Common myeloid progenitor, CD34-positive (primary cell): Measurements from ENCODE around the gene CLCN6.

Source experiments
- CTCF ChIA-PET: fragments of 350-600 bp; sonication (Branson Sonifier 250); formaldehyde crosslinking; loops from one replicate; lab custom pipeline; 2021; ENCODE audit warnings: antibody characterized with exemption; lab: Charles Lee
- POLR2A ChIA-PET: fragments of 350-600 bp; sonication (Branson Sonifier 250); formaldehyde crosslinking; loops from one replicate; lab custom pipeline; 2021; ENCODE audit warnings: antibody characterized with exemption; lab: Charles Lee
- DNase-seq, 3 donors: peaks; one replicate each; pipeline versions ENCODE4 v3.0.0 to v3.0.0-alpha.2; 2013
- H3K27ac ChIP-seq, 2 experiments: 1 replicate in 1 of 2; 2 replicates in 1 of 2; pipeline ENCODE4 v1.7.0; 2013; ENCODE audit warnings: inconsistent platforms in 2 of 2, low read length in 2 of 2, mild to moderate bottlenecking in 2 of 2, low read depth in 1 of 2, moderate library complexity in 1 of 2; ENCODE audit not compliant: severe bottlenecking in 2 of 2, insufficient read depth in 1 of 2, poor library complexity in 1 of 2
- H3K27me3 ChIP-seq, 5 experiments: replicated peaks in 2 of 5; 1 replicate in 3 of 5; 2 replicates in 2 of 5; pipeline versions ENCODE4 v1.6.1 to v1.7.0; 2013; ENCODE audit warnings: low read length in 4 of 5, mild to moderate bottlenecking in 2 of 5, moderate library complexity in 2 of 5, inconsistent platforms in 1 of 5; ENCODE audit not compliant: insufficient read depth in 5 of 5, control insufficient read depth in 4 of 5
- H3K36me3 ChIP-seq, 4 experiments: 1 replicate in 2 of 4; 2 replicates in 2 of 4; pipeline versions ENCODE4 v1.6.1 to v1.7.0; 2013; ENCODE audit warnings: low read length in 3 of 4, control low read depth in 1 of 4, mild to moderate bottlenecking in 1 of 4; ENCODE audit not compliant: control insufficient read depth in 4 of 4, insufficient read depth in 4 of 4
- H3K4me1 ChIP-seq, 4 experiments: 1 replicate in 3 of 4; 2 replicates in 1 of 4; pipeline versions ENCODE4 v1.6.1 to v1.7.1; 2013; ENCODE audit warnings: low read length in 3 of 4, mild to moderate bottlenecking in 3 of 4, control low read depth in 1 of 4, inconsistent platforms in 1 of 4, moderate library complexity in 1 of 4; ENCODE audit not compliant: control insufficient read depth in 4 of 4, insufficient read depth in 4 of 4; ENCODE audit errors: control extremely low read depth in 1 of 4
- H3K4me3 ChIP-seq, 7 experiments: 1 replicate in 4 of 7; 2 replicates in 3 of 7; pipeline versions ENCODE4 v1.5.1 to v1.7.0; 2013; ENCODE audit warnings: mild to moderate bottlenecking in 7 of 7, low read length in 6 of 7, moderate library complexity in 6 of 7, inconsistent platforms in 2 of 7, low read depth in 2 of 7, control low read depth in 1 of 7; ENCODE audit not compliant: insufficient read depth in 4 of 7, control insufficient read depth in 1 of 7; ENCODE audit errors: extremely low read depth in 1 of 7
- H3K9me3 ChIP-seq, 5 experiments: 1 replicate in 4 of 5; 2 replicates in 1 of 5; pipeline versions ENCODE4 v1.6.1 to v1.7.1; 2013; ENCODE audit warnings: low read length in 4 of 5, mild to moderate bottlenecking in 2 of 5, inconsistent platforms in 1 of 5, low read depth in 1 of 5, moderate library complexity in 1 of 5; ENCODE audit not compliant: control insufficient read depth in 4 of 5, insufficient read depth in 2 of 5; ENCODE audit errors: control extremely low read depth in 1 of 5
- WGBS: methylation state at CpG from one replicate; pipeline ENCODE4 v1.1.5; 2013; ENCODE audit not compliant: insufficient coverage; 5-methylcytosine and 5-hydroxymethylcytosine counted together

The CLCN6 gene

DNA sequence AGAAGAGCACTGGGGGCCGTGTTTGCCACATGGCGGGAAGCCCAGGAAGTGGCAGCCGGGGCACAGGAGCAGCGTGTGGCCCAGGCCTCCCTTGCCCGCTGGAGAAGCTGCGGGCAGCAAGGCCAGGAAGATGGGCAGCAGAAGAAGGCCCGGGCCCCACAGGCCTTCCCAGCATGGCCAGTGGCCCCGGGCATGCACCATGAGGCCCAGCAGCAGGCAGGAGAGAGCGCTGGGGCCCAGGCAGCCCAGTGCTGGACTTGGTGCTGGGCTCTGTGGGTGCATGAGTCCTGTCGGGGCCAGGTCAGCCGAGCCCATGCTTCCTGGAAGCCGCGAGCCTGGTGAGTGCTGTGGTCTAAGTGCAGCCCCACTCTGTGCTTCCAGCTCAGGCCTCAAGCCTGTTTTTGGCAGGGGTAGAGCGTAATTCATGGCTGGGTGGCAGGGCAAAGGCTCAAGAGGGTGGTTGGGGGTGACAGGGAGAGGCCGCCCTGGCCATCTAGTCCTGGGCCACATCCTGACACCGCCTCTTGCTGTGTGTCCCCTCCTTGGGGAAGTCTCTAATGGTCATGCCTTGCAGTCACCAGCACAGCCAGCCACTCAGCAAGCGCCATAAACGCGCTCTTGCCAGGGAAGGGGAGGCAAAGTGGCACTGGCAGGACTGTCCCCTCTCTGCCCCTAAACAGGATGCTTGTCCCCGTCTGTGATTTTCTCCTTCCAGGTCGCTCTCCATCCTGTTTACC is 21.6 kb upstream of the CLCN6 start:
- peak overlapping the region in 3 of 7 experiments; percentile 61 to 68 (median 66) for H3K4me3 ChIP-seq
- POLR2A ChIA-PET = no interaction called here

DNA sequence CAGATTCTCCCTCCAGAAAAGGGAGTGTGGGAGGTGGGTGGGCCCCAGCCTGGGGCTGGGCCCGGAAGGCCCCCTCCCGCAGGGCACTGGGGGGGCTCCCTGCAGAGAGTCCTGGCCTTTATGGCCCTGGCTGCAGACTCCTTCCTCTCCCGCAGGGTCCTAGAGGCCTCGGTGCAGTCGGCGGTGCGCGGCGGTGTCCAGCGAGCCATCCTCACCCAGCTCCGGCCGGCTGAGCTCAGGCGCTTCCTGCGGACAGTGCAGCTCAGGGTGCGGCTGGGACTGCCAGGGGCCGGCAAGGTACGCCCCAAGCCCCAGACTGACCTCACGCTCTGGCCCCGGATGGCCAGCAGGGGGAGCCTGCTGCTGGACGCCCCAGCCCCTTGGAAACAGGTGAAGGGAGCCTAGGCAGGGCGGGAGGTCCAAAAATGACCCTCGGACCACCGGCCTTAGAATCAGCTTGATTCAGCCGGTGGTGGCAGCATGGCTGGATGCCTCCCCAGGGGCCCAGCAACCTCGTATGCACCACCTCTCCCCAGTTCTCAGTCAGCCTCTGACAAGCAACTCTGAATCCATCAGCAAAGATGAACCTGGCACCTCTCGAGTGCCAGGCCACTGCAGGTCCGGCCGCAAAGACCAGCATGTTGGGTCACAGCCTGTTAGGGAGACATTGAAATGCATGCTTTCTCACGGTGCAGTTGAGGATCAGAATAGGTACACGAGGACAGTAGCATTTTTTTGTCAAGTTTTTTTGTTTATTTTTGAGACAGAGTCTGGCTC is 20.8 kb upstream of the CLCN6 start:
- Histone ChIP-seq H3K36me3 (peaks cover 0 to 14% (median 9%) of the 10 kb centered on the region in 4 experiments), H3K4me3 (peak overlapping the region in 5 of 7 experiments; percentile 13 to 68 (median 61)), H3K27ac (no peak overlapping the region), H3K9me3 (no peaks in the 10 kb centered on the region), H3K4me1 (peaks cover 0 to 10% (median 8%) of the 10 kb centered on the region in 4 experiments), H3K27me3 (no peaks in the 10 kb centered on the region)
- DNase-seq = peak in 2 of 3 donors; percentile 18 to 28
- WGBS = 12% methylated on average over 28 of the region's 30 CpGs
- CTCF ChIA-PET = interaction anchor here (1.1 to 3.1 kb wide), 7 partner anchors 9 to 45 kb away, joined by 3 to 24 read pairs (median 4); no protein-coding TSS in a partner anchor
- POLR2A ChIA-PET = no interaction called here

More for the DNA sequence above, 21.6 kb upstream of the CLCN6 start:
- DNase-seq = no peak
- H3K36me3 ChIP-seq = peaks cover 0 to 9% (median 3%) of the 10 kb centered on the region in 4 experiments
- H3K27me3 ChIP-seq = no peaks in the 10 kb centered on the region
- CTCF ChIA-PET = interaction anchor here (0.9 to 3.1 kb wide), 7 partner anchors 9 to 44 kb away, joined by 3 to 24 read pairs (median 4); no protein-coding TSS in a partner anchor
- H3K9me3 ChIP-seq = no peaks in the 10 kb centered on the region
- 80% methylated on average over 19 of the region's 21 CpGs for WGBS
- H3K27ac ChIP-seq = no peak overlapping the region
- peaks cover 0 to 10% (median 8%) of the 10 kb centered on the region in 4 experiments for H3K4me1 ChIP-seq

DNA sequence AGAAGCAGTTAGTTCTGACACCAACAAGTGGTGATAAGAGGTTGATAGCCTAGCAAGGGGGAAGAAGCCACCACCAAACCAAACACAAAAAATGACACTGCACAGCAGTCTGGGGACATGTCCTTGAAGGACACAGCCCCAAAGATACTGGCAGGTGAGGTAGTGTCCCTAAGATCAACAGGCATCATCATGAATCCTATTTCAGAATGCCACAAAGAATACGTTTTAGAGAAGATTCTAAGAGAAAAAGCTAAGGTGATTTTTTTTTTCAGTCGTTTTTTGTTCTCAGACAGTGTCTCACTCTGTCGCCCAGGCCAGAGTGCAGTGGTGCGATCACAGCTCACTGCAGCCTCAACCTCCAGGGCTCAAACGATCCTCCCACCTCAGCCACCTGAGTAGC is 19.8 kb upstream of the CLCN6 start:
- H3K4me1 ChIP-seq = peaks cover 0 to 10% (median 8%) of the 10 kb centered on the region in 4 experiments
- no peaks in the 10 kb centered on the region for H3K27me3 ChIP-seq
- no peaks in the 10 kb centered on the region for H3K9me3 ChIP-seq
- no peak overlapping the region for H3K4me3 ChIP-seq
- POLR2A ChIA-PET = interaction anchor here (0.6 kb wide), 1 partner anchor 123 kb away, joined by 3 read pairs; no protein-coding TSS in a partner anchor
- peaks cover 2 to 24% (median 17%) of the 10 kb centered on the region in 4 experiments for H3K36me3 ChIP-seq
- 69% methylated on average over 4 of the region's 5 CpGs for WGBS
- H3K27ac ChIP-seq = no peak overlapping the region
- DNase-seq = no peak
- CTCF ChIA-PET = interaction anchor here (1.2 to 3.1 kb wide), 2 partner anchors 11 to 18 kb away, joined by 3 to 24 read pairs; no protein-coding TSS in a partner anchor

DNA sequence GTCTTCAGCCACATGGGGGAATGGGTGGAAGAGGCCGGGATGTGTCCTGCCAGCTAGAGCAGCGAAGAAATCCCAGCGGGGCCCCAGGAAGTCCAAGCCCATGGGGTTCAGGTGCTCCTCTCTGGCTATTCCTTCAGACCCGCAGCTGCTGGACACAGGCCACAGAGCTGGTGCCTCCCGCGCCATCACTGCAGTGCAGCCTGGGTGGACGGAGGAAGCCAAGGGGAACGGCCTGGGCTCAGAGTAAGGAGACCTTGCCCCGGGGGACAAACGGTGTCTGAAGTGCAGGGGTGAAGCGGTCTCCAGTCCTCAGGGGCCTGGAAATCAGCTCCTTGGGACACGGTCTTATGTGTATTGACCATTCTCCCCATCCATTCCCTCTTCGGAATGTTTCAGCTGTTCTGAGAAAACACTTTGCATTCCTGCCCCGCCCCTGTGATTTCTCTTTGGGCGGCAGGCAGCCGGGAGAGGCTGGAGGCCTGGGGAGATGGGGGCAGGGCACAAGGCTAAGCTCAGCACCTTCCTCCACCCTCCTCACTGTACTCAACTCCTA is 18.7 kb upstream of the CLCN6 start:
- CTCF ChIA-PET = interaction anchor here (0.6 to 3.1 kb wide), 5 partner anchors 10 to 456 kb away, joined by 3 to 24 read pairs (median 6); no protein-coding TSS in a partner anchor
- H3K36me3 ChIP-seq = peaks cover 2 to 35% (median 26%) of the 10 kb centered on the region in 4 experiments
- DNase-seq = no peak
- WGBS = 89% methylated on average over 11 of the region's 16 CpGs
- POLR2A ChIA-PET = interaction anchor here (1.1 to 2.7 kb wide), 3 partner anchors 10 to 121 kb away, joined by 3 to 8 read pairs (median 5); partner anchors contain the start of genes CLCN6 and MTHFR
- H3K4me3 ChIP-seq = no peak overlapping the region
- H3K27ac ChIP-seq = no peak overlapping the region
- no peaks in the 10 kb centered on the region for H3K27me3 ChIP-seq
- H3K9me3 ChIP-seq = no peaks in the 10 kb centered on the region
- peaks cover 0 to 10% (median 8%) of the 10 kb centered on the region in 4 experiments for H3K4me1 ChIP-seq

DNA sequence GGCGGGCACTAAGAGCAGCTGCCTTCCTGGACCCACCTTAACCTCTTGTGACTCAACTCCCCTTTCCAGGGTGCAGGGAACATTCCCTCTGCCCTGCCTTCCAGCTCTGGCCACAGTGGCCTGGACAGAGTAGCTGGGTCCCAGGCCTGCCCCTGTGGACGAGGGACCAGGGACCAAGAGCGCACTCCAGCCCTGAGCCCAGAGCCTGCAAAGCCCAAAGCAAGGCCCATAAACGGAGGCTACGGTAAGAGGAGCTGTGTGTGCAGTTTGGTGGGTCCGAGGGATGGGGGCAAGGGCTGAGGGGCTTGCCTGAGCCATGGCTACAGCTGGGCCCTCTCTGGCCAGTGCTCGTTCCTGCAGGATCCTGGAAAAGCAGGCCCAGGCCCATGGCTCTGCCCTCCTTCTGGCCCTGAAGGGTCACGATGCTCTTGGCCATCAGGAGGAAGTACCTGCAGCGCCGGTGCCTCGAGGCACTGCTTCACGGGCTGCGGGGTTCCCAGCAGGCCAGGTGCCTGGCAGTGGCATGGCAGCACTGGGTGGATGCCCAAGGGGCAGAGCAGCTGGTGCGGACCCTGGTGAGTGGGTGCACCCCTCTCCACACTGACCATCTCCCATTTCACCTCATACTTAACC is 18.1 kb upstream of the CLCN6 start:
- Histone ChIP-seq H3K27ac (no peak overlapping the region), H3K9me3 (no peaks in the 10 kb centered on the region), H3K4me3 (no peak overlapping the region), H3K36me3 (peaks cover 2 to 41% (median 30%) of the 10 kb centered on the region in 4 experiments), H3K4me1 (peaks cover 0 to 10% (median 8%) of the 10 kb centered on the region in 4 experiments), H3K27me3 (no peaks in the 10 kb centered on the region)
- CTCF ChIA-PET = interaction anchor here (0.6 to 3.1 kb wide), 4 partner anchors 9 to 160 kb away, joined by 3 to 24 read pairs (median 6); no protein-coding TSS in a partner anchor
- 91% methylated on average over 9 of the region's 14 CpGs for WGBS
- no peak for DNase-seq
- POLR2A ChIA-PET = interaction anchor here (1.1 to 2.7 kb wide), 3 partner anchors 10 to 120 kb away, joined by 3 to 8 read pairs (median 5); partner anchors contain the start of genes CLCN6 and MTHFR

DNA sequence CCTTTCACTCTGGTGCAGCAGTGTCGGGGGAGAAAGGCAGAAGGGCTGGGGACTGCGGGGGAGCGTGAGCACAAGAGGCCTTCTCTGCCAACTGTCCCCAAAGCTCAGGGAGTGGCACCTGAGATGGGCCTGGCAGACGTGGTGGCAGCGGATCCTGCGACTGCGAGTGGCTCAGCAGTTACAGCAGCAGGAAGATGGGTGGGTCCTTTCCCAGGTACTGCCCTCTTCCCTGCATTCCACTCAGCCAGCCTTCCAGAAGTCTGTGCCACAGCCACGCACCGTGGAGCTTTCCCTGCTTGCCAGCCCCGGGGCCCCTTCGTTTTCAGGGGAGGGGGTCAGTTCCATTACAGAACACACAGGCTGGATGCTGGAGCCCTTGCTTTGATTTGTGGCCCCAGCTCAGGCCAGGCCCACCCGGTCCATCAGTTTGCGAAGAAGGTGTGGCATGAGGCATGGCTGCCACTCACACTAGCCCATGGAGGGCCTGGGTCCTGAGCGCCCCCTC is 17.4 kb upstream of the CLCN6 start:
- Histone ChIP-seq H3K36me3 (peaks cover 2 to 42% (median 33%) of the 10 kb centered on the region in 4 experiments), H3K27me3 (no peaks in the 10 kb centered on the region), H3K4me3 (no peak overlapping the region), H3K27ac (no peak overlapping the region), H3K4me1 (peaks cover 0 to 10% (median 8%) of the 10 kb centered on the region in 4 experiments), H3K9me3 (no peaks in the 10 kb centered on the region)
- WGBS = 96% methylated on average over 12 of the region's 14 CpGs
- ChIA-PET CTCF (interaction anchor here (0.9 to 1.8 kb wide), 4 partner anchors 9 to 22 kb away, joined by 4 to 6 read pairs (median 5); partner anchors contain the start of gene CLCN6), POLR2A (interaction anchor here (1.4 to 2.7 kb wide), 2 partner anchors 9 to 119 kb away, joined by 3 to 8 read pairs; no protein-coding TSS in a partner anchor)
- DNase-seq = no peak
